22Rv1 (cell line): ENCODE results near the gene ASB2.

Source experiments
- ZFX ChIP-seq: fragments of 450-650 bp; IDR thresholded peaks from 2 replicates; pipeline ENCODE4 v1.6.1; 2017; ENCODE audit warnings: antibody characterized with exemption, borderline replicate concordance
- TF ChIP-seq, protein P1 (sequence below): fragments of 450-650 bp; IDR thresholded peaks from 2 replicates; pipeline ENCODE4 v1.5.1; 2017; ENCODE audit warnings: mild to moderate bottlenecking

DNA sequence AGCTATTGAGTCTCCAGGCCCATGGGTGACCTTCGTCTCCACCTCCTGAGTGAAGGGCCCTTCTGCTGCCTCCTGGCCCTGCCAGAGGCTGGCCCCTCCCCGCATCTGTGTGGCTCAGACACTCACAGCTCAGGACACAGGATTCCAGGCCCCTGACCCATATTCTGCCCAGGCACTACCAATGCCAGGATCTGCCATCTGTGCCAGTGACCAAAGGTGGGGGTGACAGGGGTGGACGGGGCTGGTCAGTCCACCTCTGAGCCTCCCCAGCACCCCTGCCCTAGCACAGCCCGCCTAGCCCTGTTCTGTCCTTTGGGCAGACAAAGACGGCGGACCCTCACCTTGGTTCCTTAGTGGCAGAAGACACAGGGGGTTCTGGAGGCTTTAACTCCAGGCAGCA lies 2.8 kb downstream of the ASB2 start:
- TF ChIP-seq, protein P1, sequence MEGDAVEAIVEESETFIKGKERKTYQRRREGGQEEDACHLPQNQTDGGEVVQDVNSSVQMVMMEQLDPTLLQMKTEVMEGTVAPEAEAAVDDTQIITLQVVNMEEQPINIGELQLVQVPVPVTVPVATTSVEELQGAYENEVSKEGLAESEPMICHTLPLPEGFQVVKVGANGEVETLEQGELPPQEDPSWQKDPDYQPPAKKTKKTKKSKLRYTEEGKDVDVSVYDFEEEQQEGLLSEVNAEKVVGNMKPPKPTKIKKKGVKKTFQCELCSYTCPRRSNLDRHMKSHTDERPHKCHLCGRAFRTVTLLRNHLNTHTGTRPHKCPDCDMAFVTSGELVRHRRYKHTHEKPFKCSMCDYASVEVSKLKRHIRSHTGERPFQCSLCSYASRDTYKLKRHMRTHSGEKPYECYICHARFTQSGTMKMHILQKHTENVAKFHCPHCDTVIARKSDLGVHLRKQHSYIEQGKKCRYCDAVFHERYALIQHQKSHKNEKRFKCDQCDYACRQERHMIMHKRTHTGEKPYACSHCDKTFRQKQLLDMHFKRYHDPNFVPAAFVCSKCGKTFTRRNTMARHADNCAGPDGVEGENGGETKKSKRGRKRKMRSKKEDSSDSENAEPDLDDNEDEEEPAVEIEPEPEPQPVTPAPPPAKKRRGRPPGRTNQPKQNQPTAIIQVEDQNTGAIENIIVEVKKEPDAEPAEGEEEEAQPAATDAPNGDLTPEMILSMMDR, result no peak
- TF ChIP-seq ZFX, result no peak
